IMR-90 (cell line): ENCODE data around the gene FAM81A.

Source experiments
- CEBPB ChIP-seq: IDR thresholded peaks from 2 replicates; pipeline ENCODE4 v1.6.1; 2012; ENCODE audit warnings: low read depth, low read length, improper control_type of control experiment
- CTCF ChIP-seq: conservative IDR thresholded peaks from 2 replicates; pipeline ENCODE4 v1.5.1; 2012; ENCODE audit warnings: mild to moderate bottlenecking, low read depth, low read length, improper control_type of control experiment
- MAFK ChIP-seq: IDR thresholded peaks from 2 replicates; pipeline ENCODE4 v1.6.1; 2012; ENCODE audit warnings: low read depth, low read length, improper control_type of control experiment
- POLR2A ChIP-seq: IDR thresholded peaks from 2 replicates; pipeline ENCODE4 v1.6.1; 2012; ENCODE audit warnings: mild to moderate bottlenecking, low read depth, low read length
- RFX5 ChIP-seq: IDR thresholded peaks from 2 replicates; pipeline ENCODE4 v1.8.0; 2012; ENCODE audit warnings: low read depth, mild to moderate bottlenecking, low read length, moderate library complexity
- SMC3 ChIP-seq: fragments of 150-350 bp; IDR thresholded peaks from 2 replicates; pipeline ENCODE4 v1.6.1; 2016; ENCODE audit warnings: low read depth, mild to moderate bottlenecking, antibody characterized with exemption, low read length, moderate library complexity
- USF2 ChIP-seq: fragments of 150-350 bp; IDR thresholded peaks from 2 replicates; pipeline ENCODE4 v1.6.1; 2017; ENCODE audit warnings: mild to moderate bottlenecking, antibody characterized with exemption, low read length, low read depth

- TF ChIP-seq CTCF: no peak
- TF ChIP-seq POLR2A: no peak
- no peak for TF ChIP-seq CEBPB
- TF ChIP-seq RFX5: no peak
- TF ChIP-seq SMC3: no peak
- TF ChIP-seq USF2: no peak
- TF ChIP-seq MAFK: no peak
Observed at GRCh38 chr15:59543721-59544547, 105.9 kb downstream of the FAM81A start.
